Spleen (tissue), 11 donors: ENCODE data around the gene ITSN1. TPM values are rescaled to one million over a fixed set of nuclear protein-coding genes. Genes with fewer than 3 reads are reported as not detected.

Source experiments
- DNase-seq: peaks from one replicate; pipeline ENCODE4 v3.0.0-alpha.2; 2020
- H3K27ac ChIP-seq, 8 donors: fragments of 200-600 bp; sonication (generic) in 7 of 8; 1 replicate in 4 of 8; 2 replicates in 4 of 8; pipeline versions ENCODE4 v1.5.0 to v1.8.0; 2016 to 2021; ENCODE audit warnings: inconsistent platforms in 4 of 8, mild to moderate bottlenecking in 4 of 8, moderate library complexity in 1 of 8
- H3K27me3 ChIP-seq, 7 donors: fragments of 200-600 bp; sonication (generic) in 6 of 7; replicated peaks in 1 of 7; 1 replicate in 4 of 7; 2 replicates in 3 of 7; pipeline versions ENCODE4 v1.5.0 to v1.8.0; 2016 to 2021; ENCODE audit warnings: inconsistent platforms in 3 of 7, mild to moderate bottlenecking in 1 of 7
- H3K36me3 ChIP-seq, 6 donors: fragments of 200-600 bp; sonication (generic) in 5 of 6; 1 replicate in 4 of 6; 2 replicates in 2 of 6; pipeline versions ENCODE4 v1.5.0 to v1.8.0; 2016 to 2021; ENCODE audit warnings: inconsistent platforms in 2 of 6
- H3K4me1 ChIP-seq, 6 donors: fragments of 200-600 bp; sonication (generic) in 5 of 6; 1 replicate in 3 of 6; 2 replicates in 3 of 6; pipeline versions ENCODE4 v1.5.0 to v1.8.0; 2016 to 2021; ENCODE audit warnings: inconsistent platforms in 3 of 6
- H3K4me3 ChIP-seq, 8 donors: fragments of 200-600 bp; sonication (generic) in 7 of 8; 1 replicate in 4 of 8; 2 replicates in 4 of 8; pipeline versions ENCODE4 v1.5.0 to v1.8.0; 2016 to 2021; ENCODE audit warnings: inconsistent platforms in 4 of 8, mild to moderate bottlenecking in 4 of 8, moderate library complexity in 2 of 8
- H3K9me3 ChIP-seq, 8 donors: fragments of 200-600 bp; sonication (generic) in 7 of 8; 1 replicate in 4 of 8; 2 replicates in 4 of 8; pipeline versions ENCODE4 v1.5.0 to v1.8.0; 2016 to 2021; ENCODE audit warnings: inconsistent platforms in 4 of 8
- POLR2A ChIP-seq, 3 donors: fragments of 450-650 bp; IDR thresholded peaks; one replicate each; pipeline ENCODE4 v1.5.1; 2017; ENCODE audit warnings: antibody characterized with exemption in 3 of 3, mild to moderate bottlenecking in 1 of 3
- POLR2AphosphoS5 ChIP-seq, 3 donors: sonication (generic); formaldehyde crosslinking; IDR thresholded peaks; one replicate each; pipeline ENCODE4 v1.5.1; 2017; ENCODE audit warnings: antibody characterized with exemption in 3 of 3
- WGBS, 5 donors: extraction: QIAGEN DNeasy Blood & Tissue Kit in 3 of 5; methylation state at CpG; one replicate each; pipeline versions ENCODE4 v1.1.5 to v1.1.7; 2013 to 2018; 5-methylcytosine and 5-hydroxymethylcytosine counted together
- intact Hi-C: fragments of 100-400 bp; cut with DNase I; formaldehyde crosslinking; loops from one replicate; pipeline ENCODE4 v1.15.0; 2023; ENCODE audit warnings: low total_unique reads
- polyA plus RNA-seq, 3 donors: library from polyadenylated mRNA; stranded (reverse); fragments of 200-250 nt; gene quantifications; one replicate each; pipeline ENCODE4 v1.2.1, GENCODE V29; 2013
- total RNA-seq, 7 donors: library from RNA; depleted of rRNA in 3 of 7; stranded (reverse); fragments of >200 nt in 3 of 7; fragmentation: NEBNext Ultra II Directional in 4 of 7; extraction: Animal tissue kit (Norgen Biotek cat#: 25700) in 4 of 7; gene quantifications; one replicate each; pipeline versions ENCODE4 v1.1.0 to v1.2.1, GENCODE V29; 2016 to 2021
- TF ChIP-seq, protein P1 (sequence below), 11 experiments: fragments of 200-600 bp in 7 of 11; fragments of 450-650 bp in 4 of 11; sonication (generic) in 4 of 11; IDR thresholded peaks in 8 of 11; conservative IDR thresholded peaks in 3 of 11; 1 replicate in 7 of 11; 2 replicates in 4 of 11; pipeline versions ENCODE4 v1.4.0 to v1.8.0; 2016 to 2021; ENCODE audit warnings: antibody characterized with exemption in 11 of 11, inconsistent platforms in 4 of 11, mild to moderate bottlenecking in 1 of 11
- donor health status: healthy with polysubstance abuse.
- donor health status: DM: no; HTN: no; CAD: no; lungs with moderate emphysema.
- donor health status: DM: no; HTN: no; CAD: no.
- donor health status: Bipolar disorder and iron deficiency.
- donor health status: healthy.
- donor health status: DM: no; HTN: no; CAD: no.
- donor health status: DM: yes; HTN: yes; CAD: no.

ITSN1 gene
- total and polyA plus RNA-seq, 10 donors: 4.1 to 89.0 (median 42.6) TPM

DNA sequence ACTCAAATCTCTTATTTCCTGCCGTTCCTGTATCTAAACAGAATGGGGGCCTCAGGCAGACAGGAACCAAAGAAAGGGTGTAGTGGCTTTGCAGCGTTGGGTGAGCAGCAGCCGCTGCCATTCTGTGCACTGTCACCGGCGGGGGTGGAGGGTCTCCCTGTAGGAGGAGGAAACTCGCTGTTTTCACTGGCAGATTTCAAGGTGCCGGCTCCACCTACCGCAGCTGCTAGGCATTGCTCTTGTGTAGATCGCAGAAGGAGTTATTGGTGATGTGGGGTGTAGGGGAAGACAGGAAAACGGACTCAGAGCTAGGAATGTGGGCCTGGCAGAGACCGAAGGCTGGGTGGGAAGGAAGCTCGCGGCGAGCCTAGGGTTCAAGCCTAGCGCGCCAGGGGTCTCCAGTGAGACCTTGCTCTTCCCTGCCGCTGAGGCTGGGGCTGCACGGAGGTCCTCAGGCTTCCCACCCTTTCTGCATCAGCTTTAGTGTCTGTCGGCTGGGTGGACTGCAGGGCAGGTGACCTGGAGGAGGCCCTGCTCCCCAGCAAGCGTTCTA lies 252.5 kb downstream of the ITSN1 start:
- no peak overlapping the region for H3K27ac ChIP-seq
- DNase-seq: peak; percentile 85
- H3K4me3 ChIP-seq: peak overlapping the region in 5 of 8 donors; percentile 0 to 51 (median 14)
- peaks cover 0 to 4% (median 0%) of the 10 kb centered on the region in 7 donors for H3K27me3 ChIP-seq
- intact Hi-C loops: no loop called here
- 4 to 10% (median 5%) methylated on average over 20 of the region's 20 CpGs for WGBS, 5 donors
- peaks cover 0 to 14% (median 8%) of the 10 kb centered on the region in 6 donors for H3K4me1 ChIP-seq
- TF ChIP-seq, protein P1, sequence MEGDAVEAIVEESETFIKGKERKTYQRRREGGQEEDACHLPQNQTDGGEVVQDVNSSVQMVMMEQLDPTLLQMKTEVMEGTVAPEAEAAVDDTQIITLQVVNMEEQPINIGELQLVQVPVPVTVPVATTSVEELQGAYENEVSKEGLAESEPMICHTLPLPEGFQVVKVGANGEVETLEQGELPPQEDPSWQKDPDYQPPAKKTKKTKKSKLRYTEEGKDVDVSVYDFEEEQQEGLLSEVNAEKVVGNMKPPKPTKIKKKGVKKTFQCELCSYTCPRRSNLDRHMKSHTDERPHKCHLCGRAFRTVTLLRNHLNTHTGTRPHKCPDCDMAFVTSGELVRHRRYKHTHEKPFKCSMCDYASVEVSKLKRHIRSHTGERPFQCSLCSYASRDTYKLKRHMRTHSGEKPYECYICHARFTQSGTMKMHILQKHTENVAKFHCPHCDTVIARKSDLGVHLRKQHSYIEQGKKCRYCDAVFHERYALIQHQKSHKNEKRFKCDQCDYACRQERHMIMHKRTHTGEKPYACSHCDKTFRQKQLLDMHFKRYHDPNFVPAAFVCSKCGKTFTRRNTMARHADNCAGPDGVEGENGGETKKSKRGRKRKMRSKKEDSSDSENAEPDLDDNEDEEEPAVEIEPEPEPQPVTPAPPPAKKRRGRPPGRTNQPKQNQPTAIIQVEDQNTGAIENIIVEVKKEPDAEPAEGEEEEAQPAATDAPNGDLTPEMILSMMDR (IDR thresholded peaks at IDR 0.05 in 8 of 11, conservative IDR thresholded peaks at IDR 0.05 in 3 of 11): peak in 8 of 11 experiments; percentile 26 to 58 (median 56)
- TF ChIP-seq POLR2AphosphoS5 (IDR thresholded peaks at IDR 0.05) (peak in 1 of 3 donors; percentile 33), POLR2A (IDR thresholded peaks at IDR 0.05) (no peak)
- peaks cover 0 to 6% (median 0%) of the 10 kb centered on the region in 6 donors for H3K36me3 ChIP-seq
- H3K9me3 ChIP-seq: no peaks in the 10 kb centered on the region

DNA sequence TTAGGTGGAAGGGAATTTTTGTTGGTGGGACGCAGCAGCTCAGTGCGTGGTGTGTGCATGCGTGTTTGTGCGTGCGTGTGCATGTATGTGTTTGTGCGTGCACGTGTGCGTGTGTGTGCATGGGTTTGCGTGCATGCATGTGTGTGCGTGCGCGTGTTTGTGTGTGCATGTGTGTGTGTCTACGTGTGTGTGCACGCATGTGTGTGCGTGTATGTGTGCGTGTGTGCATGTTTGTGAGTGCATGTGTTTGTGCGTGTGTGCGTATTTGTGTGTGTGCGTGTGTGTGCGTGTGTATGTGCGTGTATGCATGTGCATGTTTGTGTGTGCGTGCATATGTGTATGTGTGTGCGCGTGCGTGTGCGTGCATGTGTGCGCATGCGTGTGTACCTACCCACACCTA lies 253.1 kb downstream of the ITSN1 start:
- peaks cover 0 to 4% (median 0%) of the 10 kb centered on the region in 7 donors for H3K27me3 ChIP-seq
- peaks cover 0 to 14% (median 8%) of the 10 kb centered on the region in 6 donors for H3K4me1 ChIP-seq
- TF ChIP-seq, protein P1 (IDR thresholded peaks at IDR 0.05 in 8 of 11, conservative IDR thresholded peaks at IDR 0.05 in 3 of 11): no peak
- TF ChIP-seq POLR2A (IDR thresholded peaks at IDR 0.05): no peak
- no peak for TF ChIP-seq POLR2AphosphoS5 (IDR thresholded peaks at IDR 0.05)
- no peak for DNase-seq
- H3K9me3 ChIP-seq: no peaks in the 10 kb centered on the region
- intact Hi-C loops: no loop called here
- H3K4me3 ChIP-seq: peak overlapping the region in 1 of 8 donors; percentile 10
- H3K27ac ChIP-seq: no peak overlapping the region
- WGBS, 5 donors: 82 to 98% (median 84%) methylated on average over 28 of the region's 28 CpGs
- peaks cover 0 to 8% (median 0%) of the 10 kb centered on the region in 6 donors for H3K36me3 ChIP-seq

DNA sequence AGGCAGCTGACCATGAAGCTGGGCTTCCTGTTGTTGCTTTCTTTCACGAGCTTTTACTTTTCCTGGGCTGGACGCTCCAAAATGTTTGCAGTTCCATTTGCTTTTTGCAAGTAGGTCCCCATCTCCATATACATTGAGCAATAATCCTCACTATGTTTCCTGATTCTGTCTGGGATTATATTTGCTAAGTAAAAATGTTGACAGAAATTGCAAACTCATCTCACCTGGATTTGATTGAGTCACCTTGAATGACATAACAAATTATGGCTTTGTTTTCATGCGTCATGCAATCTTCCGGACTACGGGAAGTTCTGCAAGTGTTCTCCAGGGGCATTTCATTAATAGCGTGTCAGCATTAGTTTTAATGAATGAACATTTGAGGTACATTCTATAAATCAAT lies 254.4 kb downstream of the ITSN1 start:
- Histone ChIP-seq H3K4me1 (peaks cover 0 to 14% (median 8%) of the 10 kb centered on the region in 6 donors), H3K36me3 (peaks cover 0 to 20% (median 3%) of the 10 kb centered on the region in 6 donors), H3K27me3 (peaks cover 0 to 4% (median 0%) of the 10 kb centered on the region in 7 donors), H3K4me3 (no peak overlapping the region), H3K9me3 (no peaks in the 10 kb centered on the region), H3K27ac (no peak overlapping the region)
- TF ChIP-seq POLR2AphosphoS5 (IDR thresholded peaks at IDR 0.05): no peak
- TF ChIP-seq, protein P1 (IDR thresholded peaks at IDR 0.05 in 8 of 11, conservative IDR thresholded peaks at IDR 0.05 in 3 of 11): no peak
- no peak for TF ChIP-seq POLR2A (IDR thresholded peaks at IDR 0.05)
- intact Hi-C loops: no loop called here
- WGBS, 5 donors: 46 to 84% (median 60%) methylated on average over 6 of the region's 6 CpGs
- DNase-seq: no peak

DNA sequence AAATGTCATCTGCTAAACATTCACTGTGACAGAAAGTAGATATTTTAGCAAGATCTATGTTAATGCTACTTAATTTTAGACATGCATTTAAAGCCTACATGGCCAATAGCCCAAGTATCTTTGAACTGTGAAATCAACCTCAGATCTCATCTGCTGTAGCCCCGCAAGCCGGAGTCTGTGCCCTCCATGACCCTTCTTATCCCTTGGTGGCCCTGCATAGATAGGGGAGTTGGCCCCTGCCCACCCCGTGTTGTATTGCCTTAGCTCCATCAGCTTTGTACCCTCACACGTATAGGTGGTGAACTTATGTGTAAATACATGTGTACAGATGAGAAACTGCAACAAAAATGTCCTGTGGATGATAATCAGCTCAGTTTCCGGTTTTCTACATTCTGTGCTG lies 254.8 kb downstream of the ITSN1 start:
- Histone ChIP-seq H3K4me1 (peaks cover 0 to 14% (median 8%) of the 10 kb centered on the region in 6 donors), H3K36me3 (peaks cover 0 to 25% (median 7%) of the 10 kb centered on the region in 6 donors), H3K4me3 (no peak overlapping the region), H3K27me3 (peaks cover 0 to 4% (median 0%) of the 10 kb centered on the region in 7 donors), H3K9me3 (no peaks in the 10 kb centered on the region), H3K27ac (no peak overlapping the region)
- intact Hi-C loops: no loop called here
- 86 to 93% (median 90%) methylated on average over 5 of the region's 5 CpGs for WGBS, 5 donors
- no peak for DNase-seq
- TF ChIP-seq POLR2AphosphoS5 (IDR thresholded peaks at IDR 0.05): no peak
- TF ChIP-seq, protein P1 (IDR thresholded peaks at IDR 0.05 in 8 of 11, conservative IDR thresholded peaks at IDR 0.05 in 3 of 11): no peak
- TF ChIP-seq POLR2A (IDR thresholded peaks at IDR 0.05): no peak
